GM12872 (cell line): Measurements from ENCODE around the gene MALRD1.

Experiments used
- CTCF ChIP-seq: IDR thresholded peaks from 3 replicates; pipeline ENCODE4 v1.5.1; 2011; ENCODE audit warnings: low read depth, mild to moderate bottlenecking, low read length, moderate library complexity; ENCODE audit not compliant: insufficient read depth

The MALRD1 gene

DNA sequence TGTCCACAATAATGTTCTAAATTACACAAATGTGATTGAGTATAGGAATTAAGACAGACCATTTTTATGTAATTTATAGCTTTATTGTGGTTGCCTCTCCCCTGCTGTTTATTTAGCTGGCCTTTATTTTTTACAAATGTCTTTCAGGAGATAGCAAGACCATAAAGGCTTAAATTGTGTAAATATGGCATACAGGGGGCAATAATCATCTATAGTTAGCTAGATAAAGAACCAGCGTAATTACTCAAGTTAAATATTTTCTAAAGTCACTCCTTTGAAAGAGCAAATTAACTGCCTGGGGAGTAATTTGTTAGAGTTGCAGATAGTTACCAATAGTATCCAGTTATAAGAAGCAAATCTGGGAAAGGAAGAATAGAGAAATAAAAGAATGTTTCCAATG is at the start of gene MALRD1:
Gene MALRD1, plus strand, starts transcription at position 313 of the 400 bp plus-strand sequence. CDS start 138 bp downstream, outside the sequence.
- no peak for TF ChIP-seq CTCF

GRCh38 chr10:19003341-19003740 is 45.3 kb upstream of the MALRD1 start:
- no peak for TF ChIP-seq CTCF

DNA sequence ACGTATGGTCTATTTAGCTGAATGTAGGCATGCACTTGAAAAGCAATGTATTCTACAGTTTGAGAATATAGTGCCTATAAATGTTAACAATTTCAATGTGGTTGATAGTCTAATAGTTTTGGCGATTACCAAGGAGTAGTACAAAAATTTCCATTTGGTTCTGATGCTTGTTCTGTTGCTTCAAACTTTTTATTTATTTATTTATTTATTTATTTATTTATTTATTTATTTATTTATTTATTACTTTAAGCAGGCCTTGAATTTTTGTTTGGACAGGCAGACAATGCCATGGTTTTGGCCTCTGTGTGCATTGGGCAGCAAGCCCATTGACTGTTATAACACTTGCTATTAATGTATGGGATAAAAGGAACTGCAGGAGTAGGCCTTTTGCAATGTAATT is 36.5 kb upstream of the MALRD1 start:
- no peak for TF ChIP-seq CTCF

GRCh38 chr10:19014034-19014433 is 34.6 kb upstream of the MALRD1 start:
- TF ChIP-seq CTCF, result no peak

DNA sequence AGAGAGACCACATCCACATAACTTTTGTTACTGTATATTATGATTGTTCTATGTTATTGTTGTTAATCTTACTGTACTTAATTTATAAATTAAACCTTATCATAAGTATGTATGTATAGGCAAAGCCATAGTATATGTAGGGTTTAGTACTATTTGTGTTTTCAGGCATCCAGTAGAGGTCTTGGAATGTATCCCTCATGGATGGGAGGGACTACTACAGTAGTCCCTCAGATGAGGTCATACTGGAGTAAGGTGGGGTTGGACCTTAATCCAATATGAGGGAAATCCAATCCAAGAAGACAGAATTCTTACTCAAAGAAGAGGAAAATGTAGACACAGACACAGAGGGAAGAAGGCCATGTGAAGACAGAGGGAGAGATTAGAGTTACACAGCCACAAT is 34.1 kb upstream of the MALRD1 start:
- no peak for TF ChIP-seq CTCF

DNA sequence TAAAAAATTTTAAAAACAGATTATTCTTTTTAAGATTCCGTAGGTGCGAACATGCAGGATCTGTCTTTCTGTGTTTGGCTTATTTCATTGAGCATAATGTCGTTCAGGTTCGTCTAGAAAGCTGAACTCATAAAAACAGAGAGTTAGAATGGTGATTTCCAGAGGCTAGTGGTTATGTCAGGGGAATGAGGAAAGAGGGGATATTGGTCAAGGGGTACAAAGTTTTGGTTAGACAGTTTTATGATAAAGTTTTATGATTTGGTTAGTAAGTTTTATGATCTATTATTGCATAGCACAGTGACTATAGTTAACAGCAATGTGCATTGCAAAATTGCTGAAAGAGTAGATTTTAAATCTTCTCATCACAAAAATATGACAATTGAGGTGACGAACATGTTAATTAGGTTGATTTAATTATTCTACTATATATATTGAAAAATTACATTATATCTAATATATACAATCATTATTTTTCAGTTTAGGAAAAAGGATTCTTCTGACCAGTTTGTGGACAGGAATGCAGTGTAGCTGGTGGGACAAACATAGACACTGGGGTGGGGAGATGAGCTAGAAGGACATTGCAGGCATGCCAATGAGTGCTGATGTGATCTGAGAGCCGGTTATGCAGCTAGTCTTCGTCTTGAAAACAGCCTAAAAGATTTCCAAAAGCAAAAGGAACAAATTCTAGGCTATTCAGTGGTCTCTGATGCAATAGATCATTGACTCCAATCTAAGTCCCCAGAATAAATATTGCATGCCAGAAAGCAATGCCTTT is 31.3 kb upstream of the MALRD1 start:
- TF ChIP-seq CTCF, result no peak

DNA sequence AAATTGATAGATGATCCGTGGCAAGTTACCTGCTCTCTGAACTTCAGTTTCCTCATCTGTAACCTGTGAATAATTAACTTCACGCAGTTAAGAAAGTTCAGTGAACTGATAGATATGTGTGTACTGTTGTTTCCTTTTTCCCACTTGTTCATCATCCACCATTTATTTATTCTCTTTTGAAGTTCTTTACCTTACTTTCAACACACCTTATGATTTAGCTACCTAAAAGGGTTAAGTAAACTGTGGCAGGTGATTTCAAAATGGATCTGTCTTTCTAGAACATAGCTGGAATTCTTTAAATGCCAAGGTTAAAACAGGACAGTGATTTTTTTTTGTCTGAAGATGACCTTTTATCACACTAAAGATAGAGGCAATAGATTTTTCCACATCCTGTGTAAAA is 27.4 kb upstream of the MALRD1 start:
- TF ChIP-seq CTCF, result no peak
